ENCODE results near the gene PPP1R27.

DNA sequence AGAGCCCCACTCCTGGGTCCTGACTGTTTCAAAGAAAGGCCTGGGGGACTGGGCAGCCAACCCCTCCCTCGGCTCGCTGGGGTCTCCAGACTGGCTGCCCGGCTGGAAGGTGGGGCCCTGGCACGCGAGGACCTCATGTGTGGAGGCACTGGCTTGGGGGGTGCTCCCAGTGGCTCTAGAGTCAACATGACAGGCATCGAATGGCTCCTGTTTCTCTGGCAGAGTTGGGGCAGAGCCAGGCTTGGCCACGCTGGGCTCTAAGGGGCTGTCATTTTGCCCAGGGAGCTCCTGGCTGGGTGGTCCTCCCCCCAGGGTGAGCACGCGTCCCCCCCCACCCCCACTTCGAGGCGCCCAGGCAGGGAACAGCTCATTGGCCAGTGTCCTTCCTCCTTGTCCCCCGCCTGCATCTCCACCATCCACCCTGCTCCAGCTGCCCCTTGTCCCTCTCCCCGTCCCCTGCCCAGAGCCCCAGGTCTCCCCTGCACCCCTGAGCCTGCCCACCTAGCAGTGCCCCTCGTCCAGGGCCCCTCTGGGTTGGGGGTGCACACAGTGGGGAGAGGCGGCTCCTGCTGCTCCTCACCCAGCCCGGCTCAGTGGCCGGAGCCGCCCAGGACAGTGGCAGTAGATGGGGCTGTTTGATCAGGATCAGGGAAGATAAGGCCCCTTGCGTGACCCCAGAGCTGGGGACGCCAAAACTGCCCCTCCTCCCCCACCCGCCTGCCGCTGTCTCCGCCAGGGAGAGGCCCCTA, 28.2 kb downstream of the PPP1R27 start:
- TF ChIP-seq, protein P1, sequence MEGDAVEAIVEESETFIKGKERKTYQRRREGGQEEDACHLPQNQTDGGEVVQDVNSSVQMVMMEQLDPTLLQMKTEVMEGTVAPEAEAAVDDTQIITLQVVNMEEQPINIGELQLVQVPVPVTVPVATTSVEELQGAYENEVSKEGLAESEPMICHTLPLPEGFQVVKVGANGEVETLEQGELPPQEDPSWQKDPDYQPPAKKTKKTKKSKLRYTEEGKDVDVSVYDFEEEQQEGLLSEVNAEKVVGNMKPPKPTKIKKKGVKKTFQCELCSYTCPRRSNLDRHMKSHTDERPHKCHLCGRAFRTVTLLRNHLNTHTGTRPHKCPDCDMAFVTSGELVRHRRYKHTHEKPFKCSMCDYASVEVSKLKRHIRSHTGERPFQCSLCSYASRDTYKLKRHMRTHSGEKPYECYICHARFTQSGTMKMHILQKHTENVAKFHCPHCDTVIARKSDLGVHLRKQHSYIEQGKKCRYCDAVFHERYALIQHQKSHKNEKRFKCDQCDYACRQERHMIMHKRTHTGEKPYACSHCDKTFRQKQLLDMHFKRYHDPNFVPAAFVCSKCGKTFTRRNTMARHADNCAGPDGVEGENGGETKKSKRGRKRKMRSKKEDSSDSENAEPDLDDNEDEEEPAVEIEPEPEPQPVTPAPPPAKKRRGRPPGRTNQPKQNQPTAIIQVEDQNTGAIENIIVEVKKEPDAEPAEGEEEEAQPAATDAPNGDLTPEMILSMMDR (IDR thresholded peaks at IDR 0.05; ENCODE audit: low read depth, low read length), result no peak
- TF ChIP-seq, protein P2, sequence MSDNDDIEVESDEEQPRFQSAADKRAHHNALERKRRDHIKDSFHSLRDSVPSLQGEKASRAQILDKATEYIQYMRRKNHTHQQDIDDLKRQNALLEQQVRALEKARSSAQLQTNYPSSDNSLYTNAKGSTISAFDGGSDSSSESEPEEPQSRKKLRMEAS (IDR thresholded peaks at IDR 0.05; ENCODE audit: low read depth, low read length), result no peak
- TF ChIP-seq POLR2A (IDR thresholded peaks at IDR 0.05; ENCODE audit: extremely low read depth, insufficient read length), result no peak
